ENCODE data around the gene TMC8. TPM values are rescaled to one million over a fixed set of nuclear protein-coding genes. Genes with fewer than 3 reads are reported as not detected.

The TMC8 gene
- total and polyA plus RNA-seq, 8 donors = 0.51 to 6.0 (median 2.2) TPM

DNA sequence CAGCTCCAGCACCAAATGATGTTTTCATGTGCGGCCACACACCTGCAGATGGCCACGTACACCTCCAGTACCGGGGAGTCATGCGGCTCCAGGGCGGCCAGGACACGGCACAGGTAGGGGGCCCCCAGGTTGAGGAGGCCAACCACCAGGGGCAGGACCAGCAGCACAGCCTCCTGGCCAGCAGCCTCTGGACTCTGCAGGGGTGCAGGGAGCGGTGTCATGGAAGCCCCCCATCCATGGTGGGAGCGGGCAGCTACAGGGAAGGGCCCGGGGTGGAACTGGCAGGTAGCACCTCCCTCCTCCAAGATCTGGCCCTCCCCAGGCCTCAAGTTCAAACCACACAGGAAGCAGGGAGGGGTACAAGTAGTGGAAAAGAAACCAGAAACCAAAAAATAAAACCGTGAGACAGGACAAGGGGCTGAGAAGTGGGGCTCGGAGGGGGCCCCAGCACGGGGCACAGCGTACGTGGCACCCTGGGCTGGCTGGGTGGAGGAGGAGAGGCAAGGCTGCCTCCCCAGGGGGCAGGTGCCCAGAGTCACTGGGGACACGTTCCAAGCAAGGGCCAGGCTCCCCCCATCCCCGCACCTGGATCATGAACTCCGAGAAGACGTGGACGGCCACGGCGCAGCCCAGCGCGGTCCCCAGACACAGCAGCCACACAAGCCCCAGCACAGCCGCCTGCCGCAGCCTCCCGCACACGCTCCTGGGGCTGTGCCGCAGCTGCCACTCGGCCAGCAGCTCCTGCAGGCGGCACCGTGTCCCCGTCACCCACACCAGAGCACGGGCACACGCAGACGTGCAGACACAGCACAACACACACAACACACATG is 9.4 kb upstream of the TMC8 start:
- Histone ChIP-seq H3K27me3 (no peaks in the 10 kb centered on the region), H3K36me3 (peaks cover 0 to 8% (median 0%) of the 10 kb centered on the region in 3 donors), H3K9me3 (no peaks in the 10 kb centered on the region), H3K27ac (no peak overlapping the region), H3K4me3 (no peak overlapping the region), H3K4me1 (no peaks in the 10 kb centered on the region)
- DNase-seq (peak in 1 of 6 donors; percentile 65), FAIRE-seq (no peak), ATAC-seq (no peak)
- TF ChIP-seq, protein P1, sequence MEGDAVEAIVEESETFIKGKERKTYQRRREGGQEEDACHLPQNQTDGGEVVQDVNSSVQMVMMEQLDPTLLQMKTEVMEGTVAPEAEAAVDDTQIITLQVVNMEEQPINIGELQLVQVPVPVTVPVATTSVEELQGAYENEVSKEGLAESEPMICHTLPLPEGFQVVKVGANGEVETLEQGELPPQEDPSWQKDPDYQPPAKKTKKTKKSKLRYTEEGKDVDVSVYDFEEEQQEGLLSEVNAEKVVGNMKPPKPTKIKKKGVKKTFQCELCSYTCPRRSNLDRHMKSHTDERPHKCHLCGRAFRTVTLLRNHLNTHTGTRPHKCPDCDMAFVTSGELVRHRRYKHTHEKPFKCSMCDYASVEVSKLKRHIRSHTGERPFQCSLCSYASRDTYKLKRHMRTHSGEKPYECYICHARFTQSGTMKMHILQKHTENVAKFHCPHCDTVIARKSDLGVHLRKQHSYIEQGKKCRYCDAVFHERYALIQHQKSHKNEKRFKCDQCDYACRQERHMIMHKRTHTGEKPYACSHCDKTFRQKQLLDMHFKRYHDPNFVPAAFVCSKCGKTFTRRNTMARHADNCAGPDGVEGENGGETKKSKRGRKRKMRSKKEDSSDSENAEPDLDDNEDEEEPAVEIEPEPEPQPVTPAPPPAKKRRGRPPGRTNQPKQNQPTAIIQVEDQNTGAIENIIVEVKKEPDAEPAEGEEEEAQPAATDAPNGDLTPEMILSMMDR (IDR thresholded peaks at IDR 0.05) = no peak
- intact Hi-C loops (cut with DNase I) = loop anchor here in 2 of 3 donors (5.0 kb wide), 2 partner anchors 51 to 56 kb away; no protein-coding TSS in a partner anchor
- 90 to 92% methylated on average over 32 to 35 of the region's 35 CpGs for WGBS, 2 donors

DNA sequence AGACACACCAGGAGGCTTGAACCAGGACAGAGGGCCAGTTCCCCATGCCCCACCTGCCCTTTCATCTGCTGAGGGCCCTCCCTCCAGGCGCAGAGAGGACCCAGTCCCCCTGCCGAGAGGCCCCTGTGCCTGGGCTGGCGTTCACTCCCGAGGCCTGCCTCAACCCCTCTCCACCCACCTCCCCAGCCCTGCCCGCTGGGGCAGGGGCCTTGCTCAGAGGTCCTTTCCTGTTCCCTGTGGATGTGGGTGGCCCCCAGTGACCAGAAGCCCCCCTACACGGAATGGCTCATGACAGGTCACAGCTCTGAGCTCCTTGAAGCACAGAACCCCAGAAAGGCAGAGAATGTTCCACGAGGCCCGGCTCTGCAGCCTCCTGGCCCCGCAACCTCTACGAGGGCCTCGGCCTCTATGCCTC is 8.8 kb upstream of the TMC8 start:
- 81 to 83% methylated on average over 11 of the region's 11 CpGs for WGBS, 2 donors
- intact Hi-C loops (cut with DNase I) = loop anchor here in 2 of 3 donors (5.0 kb wide), 2 partner anchors 50 to 55 kb away; no protein-coding TSS in a partner anchor
- Histone ChIP-seq H3K27ac (no peak overlapping the region), H3K4me1 (no peaks in the 10 kb centered on the region), H3K36me3 (peaks cover 0 to 8% (median 0%) of the 10 kb centered on the region in 3 donors), H3K9me3 (no peaks in the 10 kb centered on the region), H3K27me3 (no peaks in the 10 kb centered on the region), H3K4me3 (no peak overlapping the region)
- peak in 1 of 6 donors; percentile 50 for DNase-seq
- no peak for ATAC-seq
- TF ChIP-seq, protein P1 (IDR thresholded peaks at IDR 0.05) = no peak
- no peak for FAIRE-seq

DNA sequence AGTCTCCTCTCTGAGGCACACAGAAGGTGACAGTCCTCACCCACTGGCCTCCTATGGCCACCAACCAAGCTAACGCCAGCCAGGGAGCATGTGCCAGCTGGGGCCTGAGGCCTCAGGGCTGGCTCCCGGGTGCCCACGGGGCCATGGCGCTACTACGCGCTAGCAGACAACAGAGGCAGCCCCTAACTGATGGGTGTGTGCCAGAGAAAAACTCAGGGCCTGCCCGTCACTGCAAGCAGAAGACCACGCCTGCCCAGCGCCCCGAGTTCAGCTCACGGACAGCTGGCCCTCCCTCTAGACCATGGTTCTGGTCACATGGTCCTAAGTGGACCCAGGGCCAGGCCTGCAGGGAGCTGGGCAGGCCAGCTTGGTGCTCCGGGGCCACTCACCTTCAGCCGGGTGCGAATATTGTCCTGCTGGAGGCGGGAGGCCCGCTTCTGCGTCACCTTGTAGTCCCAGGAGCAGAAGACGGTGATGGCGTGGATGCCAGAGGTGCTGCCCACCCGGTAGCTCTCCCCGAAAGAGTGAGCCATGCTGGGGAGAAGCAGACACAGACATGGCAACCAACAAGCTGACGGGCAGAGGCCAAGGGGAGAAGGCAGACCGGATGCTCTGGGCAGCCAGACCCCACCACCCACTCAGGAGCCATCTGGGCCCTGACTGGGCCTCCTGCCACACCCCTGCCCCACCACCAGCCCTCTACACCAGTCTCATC is 8.2 kb upstream of the TMC8 start:
- H3K4me1 ChIP-seq = no peaks in the 10 kb centered on the region
- no peak overlapping the region for H3K4me3 ChIP-seq
- intact Hi-C loops (cut with DNase I) = loop anchor here in 2 of 3 donors (5.0 kb wide), 2 partner anchors 50 to 55 kb away; no protein-coding TSS in a partner anchor
- H3K36me3 ChIP-seq = peaks cover 0 to 8% (median 0%) of the 10 kb centered on the region in 3 donors
- TF ChIP-seq, protein P1 (IDR thresholded peaks at IDR 0.05) = no peak
- H3K27ac ChIP-seq = no peak overlapping the region
- DNase-seq (peak in 3 of 6 donors; percentile 29 to 65 (median 39)), ATAC-seq (no peak), FAIRE-seq (no peak)
- no peaks in the 10 kb centered on the region for H3K9me3 ChIP-seq
- no peaks in the 10 kb centered on the region for H3K27me3 ChIP-seq
- 91% methylated on average over 23 of the region's 23 CpGs for WGBS, 2 donors

DNA sequence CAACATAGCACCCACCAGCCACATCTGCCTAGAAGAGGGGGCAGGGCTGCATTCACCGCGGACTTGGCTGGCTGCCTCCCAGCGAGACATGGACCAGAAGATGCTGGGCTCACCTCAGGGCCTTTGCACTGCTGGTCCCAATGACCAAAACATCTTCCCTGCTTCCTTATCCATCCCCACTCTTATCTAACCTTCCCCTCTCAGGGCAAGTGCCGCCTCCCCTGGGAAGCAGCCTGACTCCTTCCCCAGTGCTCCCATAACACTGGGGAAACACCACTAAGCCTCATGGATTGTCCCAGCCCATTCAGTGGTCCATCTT is 7.7 kb upstream of the TMC8 start:
- TF ChIP-seq, protein P1 (IDR thresholded peaks at IDR 0.05) = no peak
- Histone ChIP-seq H3K4me1 (no peaks in the 10 kb centered on the region), H3K27ac (no peak overlapping the region), H3K27me3 (no peaks in the 10 kb centered on the region), H3K4me3 (no peak overlapping the region), H3K36me3 (peaks cover 0 to 8% (median 0%) of the 10 kb centered on the region in 3 donors), H3K9me3 (no peaks in the 10 kb centered on the region)
- FAIRE-seq (no peak), ATAC-seq (no peak), DNase-seq (no peak)
- intact Hi-C loops (cut with DNase I) = loop anchor here in 2 of 3 donors (5.0 kb wide), 2 partner anchors 49 to 54 kb away; no protein-coding TSS in a partner anchor
- WGBS, 2 donors = 90 to 96% methylated on average over 4 of the region's 4 CpGs

Data from pancreas (tissue), 10 donors.